HCT116 (cell line): ENCODE results near the gene WDFY2. TPM values are rescaled to one million over a fixed set of nuclear protein-coding genes. Genes with fewer than 3 reads are reported as not detected.

ENCODE experiments used
- ATAC-seq: fragments of 200-7000 bp; cut with Tn5 transposase; 2 replicates; pipeline ENCODE4 v1.9.1; 2020; ENCODE audit warnings: mild to moderate bottlenecking, moderate library complexity
- BruUV-seq: library from RNA; stranded (reverse); fragments of 400-500 nt; replicated peaks from 2 replicates; lab custom pipeline; 2021; lab: Mats Ljungman, UMichigan
- CTCF ChIA-PET: fragments of 300-600 bp; sonication (Branson Sonifier 250); formaldehyde crosslinking; loops from one replicate; lab custom pipeline; 2021; ENCODE audit warnings: antibody characterized with exemption; lab: Charles Lee
- POLR2A ChIA-PET: fragments of 300-600, 350-600 bp; sonication (Branson Sonifier 250); formaldehyde crosslinking; loops from one replicate; lab custom pipeline; 2021; ENCODE audit warnings: antibody characterized with exemption; lab: Charles Lee
- RAD21 ChIA-PET, 2 experiments: fragments of 300-600 bp; sonication (Branson Sonifier 250); formaldehyde crosslinking; loops; one replicate each; lab custom pipeline; 2023; ENCODE audit warnings: low total read pairs in 2 of 2; ENCODE audit not compliant: uncharacterized antibody in 2 of 2, unreplicated experiment in 2 of 2, low non-redundant PET in 1 of 2; lab: Charles Lee
- DNase-seq: peaks from one replicate; pipeline ENCODE4 v3.0.0-alpha.2; 2010; ENCODE audit warnings: low read depth, low spot score
- H2AFZ ChIP-seq: fragments of 200-600 bp; shearing (Covaris generic), sonication (generic); 2 replicates; pipeline ENCODE4 v1.6.1; 2017; ENCODE audit warnings: low read depth, mixed run types, mixed read lengths, antibody characterized with exemption, low read length; ENCODE audit not compliant: poor library complexity, severe bottlenecking
- H3K27ac ChIP-seq: 2 replicates; pipeline ENCODE4 v1.5.1; 2012; ENCODE audit warnings: low read depth, low read length
- H3K27me3 ChIP-seq: fragments of 200-600 bp; sonication (generic); 2 replicates; pipeline ENCODE4 v1.6.1; 2016; ENCODE audit warnings: mixed run types, low read length, mixed read lengths; ENCODE audit not compliant: insufficient read depth
- H3K36me3 ChIP-seq, 2 experiments: fragments of 200-500 bp in 1 of 2; fragments of 200-600 bp in 1 of 2; sonication (Bioruptor generic) in 1 of 2; sonication (generic) in 1 of 2; 2 replicates each; pipeline versions ENCODE4 v1.5.1 to v1.6.1; 2014 to 2016; ENCODE audit warnings: low read length in 2 of 2, inconsistent platforms in 1 of 2, mixed read lengths in 1 of 2, mixed run types in 1 of 2; ENCODE audit not compliant: insufficient read depth in 2 of 2, control insufficient read depth in 1 of 2
- H3K4me1 ChIP-seq, 2 experiments: fragments of 200-600 bp in 1 of 2; sonication (generic) in 1 of 2; 2 replicates each; pipeline versions ENCODE4 v1.5.1 to v1.6.1; 2012 to 2017; ENCODE audit warnings: low read length in 2 of 2, inconsistent platforms in 1 of 2, mild to moderate bottlenecking in 1 of 2, mixed read lengths in 1 of 2, mixed run types in 1 of 2, moderate library complexity in 1 of 2; ENCODE audit not compliant: insufficient read depth in 2 of 2, control insufficient read depth in 1 of 2
- H3K4me2 ChIP-seq: fragments of 200-600 bp; sonication (generic); 2 replicates; pipeline ENCODE4 v1.6.1; 2017; ENCODE audit warnings: mixed run types, low read length, mixed read lengths
- H3K4me3 ChIP-seq, 2 experiments: fragments of 200-600 bp in 1 of 2; sonication (generic) in 1 of 2; replicated peaks in 1 of 2; 2 replicates each; pipeline ENCODE4 v1.5.1; 2011 to 2016; ENCODE audit warnings: low read length in 2 of 2, control low read depth in 1 of 2, low read depth in 1 of 2, mild to moderate bottlenecking in 1 of 2, mixed read lengths in 1 of 2, mixed run types in 1 of 2
- H3K79me2 ChIP-seq: fragments of 200-600 bp; sonication (generic); 2 replicates; pipeline ENCODE4 v1.6.1; 2017; ENCODE audit warnings: mild to moderate bottlenecking, mixed run types, low read length, moderate library complexity, mixed read lengths; ENCODE audit not compliant: insufficient read depth
- H3K9ac ChIP-seq: fragments of 200-600 bp; sonication (generic); 2 replicates; pipeline ENCODE4 v1.6.1; 2016; ENCODE audit warnings: low read length, mixed read lengths
- H3K9me2 ChIP-seq: fragments of 200-600 bp; sonication (generic), shearing (Covaris generic); 2 replicates; pipeline ENCODE4 v1.6.1; 2017; ENCODE audit warnings: mixed run types, mild to moderate bottlenecking, moderate library complexity; ENCODE audit not compliant: insufficient read depth
- H3K9me3 ChIP-seq, 2 experiments: fragments of 200-500 bp in 1 of 2; fragments of 200-600 bp in 1 of 2; sonication (Bioruptor generic) in 1 of 2; sonication (generic) in 1 of 2; 2 replicates each; pipeline ENCODE4 v1.6.1; 2014 to 2017; ENCODE audit warnings: low read length in 2 of 2, mixed read lengths in 2 of 2, inconsistent platforms in 1 of 2, low read depth in 1 of 2, mild to moderate bottlenecking in 1 of 2, mixed run types in 1 of 2, moderate library complexity in 1 of 2; ENCODE audit not compliant: control insufficient read depth in 1 of 2, insufficient read depth in 1 of 2
- H4K20me1 ChIP-seq: fragments of 200-600 bp; sonication (generic), shearing (Covaris generic); 2 replicates; pipeline ENCODE4 v1.6.1; 2017; ENCODE audit warnings: mixed run types, mild to moderate bottlenecking, moderate library complexity; ENCODE audit not compliant: insufficient read depth
- CBX3 ChIP-seq: IDR thresholded peaks from 2 replicates; pipeline ENCODE4 v1.6.1; 2012; ENCODE audit warnings: low read depth
- CEBPB ChIP-seq: IDR thresholded peaks from 2 replicates; pipeline ENCODE4 v1.6.1; 2012; ENCODE audit warnings: low read depth
- ELF1 ChIP-seq: IDR thresholded peaks from 2 replicates; pipeline ENCODE4 v1.6.1; 2012; ENCODE audit warnings: low read depth, borderline replicate concordance
- JUND ChIP-seq: IDR thresholded peaks from 2 replicates; pipeline ENCODE4 v1.6.1; 2012
- RAD21 ChIP-seq: IDR thresholded peaks from 2 replicates; pipeline ENCODE4 v1.6.1; 2012; ENCODE audit warnings: low read depth, mild to moderate bottlenecking
- SRF ChIP-seq: IDR thresholded peaks from 2 replicates; pipeline ENCODE4 v1.6.1; 2012; ENCODE audit warnings: low read depth
- intact Hi-C: fragments of 100-400 bp; cut with micrococcal nuclease; formaldehyde crosslinking; loops from 2 replicates; pipeline ENCODE4 v1.10.0; 2022
- total RNA-seq: library from RNA; stranded (reverse); gene quantifications from one replicate; pipeline ENCODE4 v1.2.1, GENCODE V29; 2021; ENCODE audit not compliant: unreplicated experiment
- TF ChIP-seq, protein P1 (sequence below): IDR thresholded peaks from 2 replicates; pipeline ENCODE4 v1.6.1; 2012; ENCODE audit warnings: low read depth
- TF ChIP-seq, protein P2 (sequence below), 3 experiments: fragments of 200-600 bp in 1 of 3; sonication (generic) in 1 of 3; IDR thresholded peaks in 2 of 3; conservative IDR thresholded peaks in 1 of 3; 2 replicates each; pipeline ENCODE4 v1.5.1; 2012 to 2017; ENCODE audit warnings: low read depth in 2 of 3, low read length in 2 of 3, antibody characterized with exemption in 1 of 3, borderline replicate concordance in 1 of 3, control low read depth in 1 of 3, mild to moderate bottlenecking in 1 of 3, mixed read lengths in 1 of 3, mixed run types in 1 of 3, moderate library complexity in 1 of 3; ENCODE audit not compliant: insufficient read depth in 1 of 3

WDFY2 gene
- total RNA-seq, 1 experiment from 2014 or later: 6.1 TPM

DNA sequence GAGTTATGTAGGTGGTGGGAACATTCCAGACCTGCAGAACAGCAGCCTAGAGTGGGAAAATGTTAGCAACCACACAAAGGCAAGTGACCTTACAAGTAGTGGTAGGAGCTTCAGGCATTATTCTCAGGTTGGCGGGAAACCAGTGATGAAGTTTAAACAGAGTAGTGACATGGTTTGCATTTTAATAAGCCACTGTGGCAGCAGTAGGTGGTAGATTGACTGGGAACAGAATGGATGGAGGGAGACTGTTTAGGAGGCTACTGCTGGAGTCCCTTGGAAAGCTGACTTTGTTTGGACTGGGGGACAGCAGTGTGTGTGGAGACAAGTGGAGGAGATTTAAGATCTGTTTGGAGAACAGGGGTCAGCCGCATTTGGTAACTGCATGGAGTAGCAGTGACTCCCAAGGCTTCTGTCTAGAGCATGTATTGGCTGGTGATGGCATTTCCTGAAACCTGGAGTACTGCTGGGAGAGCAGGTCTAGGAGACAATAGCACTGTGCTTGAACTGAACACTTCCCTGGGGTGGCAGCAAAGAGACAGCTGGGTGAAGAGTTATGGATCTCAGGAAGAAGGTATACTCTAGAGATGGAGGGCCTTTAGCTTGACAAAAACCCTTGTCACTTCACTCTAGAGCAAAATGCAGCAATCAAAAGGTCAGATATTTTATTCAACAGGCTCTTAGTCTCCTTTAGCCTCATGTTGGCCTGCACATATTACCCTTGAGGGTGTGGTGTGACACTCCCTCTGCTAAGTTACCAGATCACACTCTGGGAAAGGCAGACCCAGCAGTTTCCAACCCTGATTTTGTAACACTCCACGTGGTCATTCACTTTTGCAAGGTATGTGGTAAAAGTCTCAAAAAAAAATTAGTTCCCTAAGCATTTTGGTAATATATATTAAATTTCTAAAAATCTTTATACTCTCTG lies 149.4 kb downstream of the WDFY2 start:
- Histone ChIP-seq H3K9me2 (no peaks in the 10 kb centered on the region), H3K27me3 (no peaks in the 10 kb centered on the region), H3K79me2 (no peaks in the 10 kb centered on the region), H3K9me3 (no peaks in the 10 kb centered on the region), H3K4me2 (no peak overlapping the region), H3K36me3 (no peaks in the 10 kb centered on the region), H3K4me3 (no peak overlapping the region), H3K9ac (no peak overlapping the region), H3K27ac (no peak overlapping the region), H2AFZ (no peak overlapping the region), H4K20me1 (no peaks in the 10 kb centered on the region), H3K4me1 (0 out of 4 replicates have a peak, but pooled peaks cover 0 to 4% of the 10 kb centered on the region in 2 experiments)
- no TSS peak for BruUV-seq
- TF ChIP-seq SRF (no peak), CEBPB (no peak), CBX3 (no peak), RAD21 (peak; percentile 6; the same call in 1 of the 2 replicates), JUND (no peak), ELF1 (no peak)
- TF ChIP-seq, protein P1, sequence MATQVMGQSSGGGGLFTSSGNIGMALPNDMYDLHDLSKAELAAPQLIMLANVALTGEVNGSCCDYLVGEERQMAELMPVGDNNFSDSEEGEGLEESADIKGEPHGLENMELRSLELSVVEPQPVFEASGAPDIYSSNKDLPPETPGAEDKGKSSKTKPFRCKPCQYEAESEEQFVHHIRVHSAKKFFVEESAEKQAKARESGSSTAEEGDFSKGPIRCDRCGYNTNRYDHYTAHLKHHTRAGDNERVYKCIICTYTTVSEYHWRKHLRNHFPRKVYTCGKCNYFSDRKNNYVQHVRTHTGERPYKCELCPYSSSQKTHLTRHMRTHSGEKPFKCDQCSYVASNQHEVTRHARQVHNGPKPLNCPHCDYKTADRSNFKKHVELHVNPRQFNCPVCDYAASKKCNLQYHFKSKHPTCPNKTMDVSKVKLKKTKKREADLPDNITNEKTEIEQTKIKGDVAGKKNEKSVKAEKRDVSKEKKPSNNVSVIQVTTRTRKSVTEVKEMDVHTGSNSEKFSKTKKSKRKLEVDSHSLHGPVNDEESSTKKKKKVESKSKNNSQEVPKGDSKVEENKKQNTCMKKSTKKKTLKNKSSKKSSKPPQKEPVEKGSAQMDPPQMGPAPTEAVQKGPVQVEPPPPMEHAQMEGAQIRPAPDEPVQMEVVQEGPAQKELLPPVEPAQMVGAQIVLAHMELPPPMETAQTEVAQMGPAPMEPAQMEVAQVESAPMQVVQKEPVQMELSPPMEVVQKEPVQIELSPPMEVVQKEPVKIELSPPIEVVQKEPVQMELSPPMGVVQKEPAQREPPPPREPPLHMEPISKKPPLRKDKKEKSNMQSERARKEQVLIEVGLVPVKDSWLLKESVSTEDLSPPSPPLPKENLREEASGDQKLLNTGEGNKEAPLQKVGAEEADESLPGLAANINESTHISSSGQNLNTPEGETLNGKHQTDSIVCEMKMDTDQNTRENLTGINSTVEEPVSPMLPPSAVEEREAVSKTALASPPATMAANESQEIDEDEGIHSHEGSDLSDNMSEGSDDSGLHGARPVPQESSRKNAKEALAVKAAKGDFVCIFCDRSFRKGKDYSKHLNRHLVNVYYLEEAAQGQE: no peak
- TF ChIP-seq, protein P2, sequence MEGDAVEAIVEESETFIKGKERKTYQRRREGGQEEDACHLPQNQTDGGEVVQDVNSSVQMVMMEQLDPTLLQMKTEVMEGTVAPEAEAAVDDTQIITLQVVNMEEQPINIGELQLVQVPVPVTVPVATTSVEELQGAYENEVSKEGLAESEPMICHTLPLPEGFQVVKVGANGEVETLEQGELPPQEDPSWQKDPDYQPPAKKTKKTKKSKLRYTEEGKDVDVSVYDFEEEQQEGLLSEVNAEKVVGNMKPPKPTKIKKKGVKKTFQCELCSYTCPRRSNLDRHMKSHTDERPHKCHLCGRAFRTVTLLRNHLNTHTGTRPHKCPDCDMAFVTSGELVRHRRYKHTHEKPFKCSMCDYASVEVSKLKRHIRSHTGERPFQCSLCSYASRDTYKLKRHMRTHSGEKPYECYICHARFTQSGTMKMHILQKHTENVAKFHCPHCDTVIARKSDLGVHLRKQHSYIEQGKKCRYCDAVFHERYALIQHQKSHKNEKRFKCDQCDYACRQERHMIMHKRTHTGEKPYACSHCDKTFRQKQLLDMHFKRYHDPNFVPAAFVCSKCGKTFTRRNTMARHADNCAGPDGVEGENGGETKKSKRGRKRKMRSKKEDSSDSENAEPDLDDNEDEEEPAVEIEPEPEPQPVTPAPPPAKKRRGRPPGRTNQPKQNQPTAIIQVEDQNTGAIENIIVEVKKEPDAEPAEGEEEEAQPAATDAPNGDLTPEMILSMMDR (IDR thresholded peaks at IDR 0.05 in 2 of 3, conservative IDR thresholded peaks at IDR 0.05 in 1 of 3; ENCODE audit: borderline replicate concordance in 1 of 3, insufficient read depth in 1 of 3, low read depth in 2 of 3, low read length in 2 of 3): no peak
- ChIA-PET RAD21 (no interaction called here), CTCF (interaction anchor here (0.7 kb wide), 1 partner anchor 65 kb away, joined by 3 read pairs; no protein-coding TSS in a partner anchor), POLR2A (interaction anchor here (0.7 to 2.9 kb wide), 2 partner anchors 46 to 281 kb away, joined by 3 to 8 read pairs; partner anchors contain the start of gene INTS6)
- DNase-seq (no peak), ATAC-seq (peak; percentile 59)
- intact Hi-C loops: no loop called here
